GM19372 (cell line): Measurements from ENCODE around the gene RAPGEF2.

Source experiments
- ATAC-seq: cut with Tn5 transposase; IDR thresholded peaks from one replicate; pipeline ENCODE4 v1.9.1; 2021; ENCODE audit warnings: mild to moderate bottlenecking, low read depth, moderate library complexity; ENCODE audit not compliant: unreplicated experiment

RAPGEF2 gene

DNA sequence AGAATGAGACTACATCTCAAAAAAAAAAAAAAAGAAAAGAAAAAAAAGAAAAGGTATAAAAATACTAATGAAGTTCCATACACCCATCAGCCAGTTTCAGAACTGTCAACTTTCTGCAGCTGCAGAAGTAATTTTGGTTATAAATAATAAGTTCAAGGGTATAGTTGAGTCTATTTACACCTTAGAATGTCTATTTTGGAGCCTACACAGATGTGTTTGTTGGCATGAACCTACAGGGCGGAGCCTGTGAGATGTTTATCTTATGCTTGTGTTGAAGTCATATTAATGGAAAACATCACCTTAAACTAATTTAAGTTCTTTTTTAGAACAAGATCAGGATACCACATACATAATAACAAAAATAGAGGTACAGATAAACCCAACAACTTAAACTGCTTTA is 85.8 kb downstream of the RAPGEF2 start:
- no peak for ATAC-seq

- no peak for ATAC-seq
These were observed 87.8 kb downstream of the RAPGEF2 start for GRCh38 chr4:159190651-159191050.

GRCh38 chr4:159191989-159192388 is 89.1 kb downstream of the RAPGEF2 start:
- no peak for ATAC-seq

- no peak for ATAC-seq
These were observed 90.3 kb downstream of the RAPGEF2 start for GRCh38 chr4:159193046-159193620.

DNA sequence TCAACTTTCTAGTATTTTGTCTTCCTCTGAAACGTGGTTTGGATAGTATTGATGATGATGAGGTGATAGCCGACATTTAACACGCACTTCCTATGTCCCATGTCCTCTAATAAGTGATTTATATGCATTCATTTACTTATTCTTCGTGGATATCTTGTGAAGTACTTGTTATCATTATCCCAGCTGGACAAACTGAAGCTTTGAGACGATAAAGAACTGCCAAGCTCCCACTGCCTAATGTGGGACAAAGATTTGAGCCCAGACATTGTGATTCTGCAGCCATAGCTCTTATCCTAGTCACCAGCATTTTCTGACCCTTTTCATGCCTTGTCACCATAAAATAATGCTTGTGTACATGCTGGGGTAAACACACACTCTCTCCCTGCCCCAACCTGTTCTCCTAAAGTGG is 92.5 kb downstream of the RAPGEF2 start:
- no peak for ATAC-seq

DNA sequence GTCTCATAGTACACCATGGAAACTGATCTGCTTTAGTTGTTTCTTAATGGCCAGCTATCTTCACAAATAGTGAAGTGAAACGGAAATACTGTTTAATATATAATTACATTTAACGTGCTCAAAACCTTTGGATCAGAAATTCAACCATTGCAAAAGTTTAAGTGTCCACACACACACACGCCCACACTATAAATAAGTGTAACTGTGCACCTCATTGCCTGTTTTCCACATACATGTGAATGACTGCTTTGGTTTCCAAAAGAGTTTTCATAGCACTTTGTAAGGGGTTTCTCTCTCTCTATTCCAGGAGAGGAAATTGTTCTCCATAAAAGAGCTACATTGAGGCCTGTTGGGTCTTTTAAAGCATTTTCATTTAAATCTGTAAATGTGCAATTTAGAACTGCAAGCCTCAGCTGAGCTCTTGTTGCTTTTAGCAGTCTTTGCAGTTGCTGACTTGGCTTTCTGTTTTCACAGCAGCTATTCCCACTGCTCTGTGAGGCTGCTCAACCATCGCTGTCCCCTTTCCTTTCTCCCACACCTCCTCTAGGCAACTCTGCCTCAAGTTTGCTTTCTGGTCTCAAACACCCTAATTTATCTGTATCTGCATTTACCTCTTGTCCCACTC is 94.5 kb downstream of the RAPGEF2 start:
- no peak for ATAC-seq

- ATAC-seq = no peak
These were observed 95.0 kb downstream of the RAPGEF2 start for GRCh38 chr4:159197885-159198269.

DNA sequence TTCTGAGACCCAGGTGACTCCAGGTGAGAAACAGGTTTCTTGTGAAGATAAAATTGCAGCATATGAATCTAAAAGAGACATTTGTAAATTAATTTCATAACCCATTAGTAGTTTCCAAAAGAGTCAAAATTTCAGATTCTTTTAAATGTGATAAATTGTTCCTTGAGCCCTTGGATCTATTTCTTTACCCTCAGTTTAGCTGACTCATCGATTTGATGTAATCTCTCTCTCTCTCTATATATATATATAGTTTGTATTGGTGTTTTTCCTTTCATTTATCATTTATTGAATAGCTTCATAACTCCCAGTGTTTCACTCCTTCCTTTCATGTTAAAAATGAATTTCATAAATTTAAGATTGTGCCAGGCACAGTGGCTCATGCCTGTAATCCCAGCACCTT is 96.9 kb downstream of the RAPGEF2 start:
- ATAC-seq = no peak

GRCh38 chr4:159201168-159201567 is 98.3 kb downstream of the RAPGEF2 start:
- ATAC-seq = no peak

DNA sequence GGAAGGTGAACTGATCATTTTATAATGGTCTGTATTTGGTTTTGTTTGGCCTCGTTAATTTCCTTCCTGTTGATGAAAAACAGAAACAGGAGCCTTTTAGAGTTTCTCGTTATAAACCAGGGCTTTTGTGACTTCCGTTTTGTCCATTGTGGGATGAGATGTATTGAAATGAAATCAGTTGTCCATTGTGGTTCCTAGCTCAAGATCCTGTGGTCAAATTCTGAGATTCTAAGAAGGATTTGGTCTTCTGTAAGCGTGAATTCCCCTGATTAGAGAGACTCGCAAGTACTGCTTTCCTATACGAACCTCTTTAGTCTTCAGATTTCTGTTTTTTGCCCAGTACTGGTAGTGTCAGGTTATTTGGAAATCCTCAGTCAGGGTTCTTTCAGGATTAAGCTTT is 101.7 kb downstream of the RAPGEF2 start:
- ATAC-seq = no peak

DNA sequence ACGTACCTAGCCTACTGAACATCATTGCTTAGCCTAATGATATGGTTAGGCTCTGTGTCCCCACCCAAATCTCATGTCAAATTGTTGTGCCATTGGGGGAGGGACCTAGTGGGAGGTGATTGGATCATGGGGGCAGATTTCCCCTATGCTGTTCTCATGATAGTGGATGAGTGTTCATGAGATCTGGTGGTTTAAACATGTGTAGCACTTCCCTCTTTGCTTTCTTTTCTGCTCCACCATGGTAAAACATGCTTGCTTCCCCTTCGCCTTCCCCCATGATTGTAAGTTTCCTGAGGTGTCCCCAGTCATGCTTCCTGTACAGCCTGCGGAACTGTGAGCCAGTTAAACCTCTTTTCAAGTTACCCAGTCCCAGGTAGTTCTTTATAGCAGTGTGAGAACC is 102.6 kb downstream of the RAPGEF2 start:
- ATAC-seq = no peak

- peak; percentile 86 for ATAC-seq
These were observed 103.6 kb downstream of the RAPGEF2 start for GRCh38 chr4:159206427-159206871.

DNA sequence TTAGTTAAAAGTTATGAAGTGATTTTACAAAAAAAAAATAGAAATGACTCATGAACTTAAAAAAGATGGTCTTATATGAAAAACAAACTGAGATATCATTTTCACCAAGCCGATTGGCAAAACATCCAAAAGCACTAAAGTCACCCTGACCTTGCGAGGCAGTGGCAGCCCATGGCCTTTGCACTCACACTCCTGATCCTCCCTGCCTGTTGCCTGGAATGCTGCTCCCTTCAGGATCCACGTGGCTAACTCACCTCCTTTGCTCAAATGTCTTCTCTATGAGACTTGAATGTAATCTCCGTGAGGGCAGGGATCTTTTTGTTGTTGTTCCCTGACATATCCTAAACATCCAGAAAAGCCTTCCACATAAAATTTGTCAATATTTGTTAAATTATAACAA is 106.4 kb downstream of the RAPGEF2 start:
- no peak for ATAC-seq

- no peak for ATAC-seq
These were observed 108.1 kb downstream of the RAPGEF2 start for GRCh38 chr4:159210975-159211374.

- no peak for ATAC-seq
These were observed 109.9 kb downstream of the RAPGEF2 start for GRCh38 chr4:159212675-159213293.

GRCh38 chr4:159216834-159217233 is 114.0 kb downstream of the RAPGEF2 start:
- ATAC-seq = no peak

DNA sequence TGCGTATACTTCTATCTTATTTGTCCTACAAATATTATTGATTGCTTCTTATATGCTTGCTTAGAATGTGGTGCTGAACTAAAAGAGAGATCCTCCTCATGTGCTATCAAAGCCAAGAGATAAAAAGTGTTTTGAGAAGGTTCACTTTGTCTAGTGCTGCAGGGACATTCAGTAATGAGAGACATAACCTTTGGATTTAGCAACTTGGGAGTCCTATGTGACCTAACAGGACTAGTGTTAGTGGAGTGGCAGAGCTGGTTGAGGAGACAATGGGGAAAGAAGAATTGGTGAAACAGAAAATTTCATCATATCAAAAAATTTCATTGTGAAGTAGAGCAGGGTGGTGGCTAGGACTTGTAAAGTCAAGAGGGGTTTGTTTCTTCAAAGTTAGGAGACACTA is 117.0 kb downstream of the RAPGEF2 start:
- no peak for ATAC-seq

- ATAC-seq = no peak
These were observed 117.5 kb downstream of the RAPGEF2 start for GRCh38 chr4:159220353-159220752.

- ATAC-seq = no peak
These were observed 118.4 kb downstream of the RAPGEF2 start for GRCh38 chr4:159221280-159221679.

- ATAC-seq = no peak
These were observed 119.2 kb downstream of the RAPGEF2 start for GRCh38 chr4:159222043-159222552.

DNA sequence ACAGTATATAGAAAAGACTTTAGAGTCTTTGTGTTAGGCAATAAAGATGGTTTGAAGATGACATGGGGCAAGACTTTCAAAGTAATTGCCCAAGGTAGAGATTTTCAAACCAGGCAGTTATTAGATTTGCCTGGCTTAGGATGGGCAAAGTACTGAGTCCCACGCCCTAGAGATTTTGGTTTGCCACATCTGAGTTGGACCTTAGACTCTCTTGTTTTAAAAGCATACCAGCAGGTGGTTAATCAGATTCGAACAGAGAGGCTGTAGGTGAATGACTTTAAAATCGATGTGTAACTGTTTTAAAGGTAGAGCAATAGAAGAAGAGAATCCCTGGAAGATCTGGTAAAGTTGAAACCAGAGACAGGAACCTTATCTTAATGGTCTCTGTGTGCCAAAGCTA is 121.5 kb downstream of the RAPGEF2 start:
- ATAC-seq = no peak

- ATAC-seq = no peak
These were observed 124.5 kb downstream of the RAPGEF2 start for GRCh38 chr4:159227378-159227777.
